Mesothelial cell of epicardium (in vitro differentiated cells): Measurements from ENCODE around the gene BCL11B. TPM values are rescaled to one million over a fixed set of nuclear protein-coding genes. Genes with fewer than 3 reads are reported as not detected.

Experiments
- DNase-seq, 2 experiments: peaks; one replicate each; pipeline ENCODE4 v3.0.0; 2021; ENCODE audit warnings: low spot score in 2 of 2; ENCODE audit not compliant: unreplicated experiment in 2 of 2
- H3K27ac Mint-ChIP-seq: 2 replicates; pipeline ENCODE4 v1.8.0; 2021; ENCODE audit warnings: mixed read lengths
- H3K27me3 Mint-ChIP-seq: 2 replicates; pipeline ENCODE4 v1.8.0; 2021; ENCODE audit warnings: low read depth, mixed read lengths
- H3K36me3 Mint-ChIP-seq: 2 replicates; pipeline ENCODE4 v1.8.0; 2021; ENCODE audit warnings: mixed read lengths
- H3K4me1 Mint-ChIP-seq: 2 replicates; pipeline ENCODE4 v1.8.0; 2021; ENCODE audit warnings: mixed read lengths
- H3K4me3 Mint-ChIP-seq: 2 replicates; pipeline ENCODE4 v1.8.0; 2021; ENCODE audit warnings: mild to moderate bottlenecking, moderate library complexity, mixed read lengths
- H3K9me3 Mint-ChIP-seq: 2 replicates; pipeline ENCODE4 v1.8.0; 2021; ENCODE audit warnings: mixed read lengths
- CTCF ChIP-seq: fragments of 200-600 bp; sonication (generic); IDR thresholded peaks from one replicate; pipeline ENCODE4 v1.5.0; 2021; ENCODE audit warnings: antibody characterized with exemption; ENCODE audit not compliant: unreplicated experiment
- total RNA-seq: library from RNA; stranded (reverse); gene quantifications from 3 replicates; pipeline ENCODE4 v1.2.1, GENCODE V29; 2021

Gene BCL11B
- total RNA-seq, 1 donor from 2014 or later, result 11.8 TPM

DNA sequence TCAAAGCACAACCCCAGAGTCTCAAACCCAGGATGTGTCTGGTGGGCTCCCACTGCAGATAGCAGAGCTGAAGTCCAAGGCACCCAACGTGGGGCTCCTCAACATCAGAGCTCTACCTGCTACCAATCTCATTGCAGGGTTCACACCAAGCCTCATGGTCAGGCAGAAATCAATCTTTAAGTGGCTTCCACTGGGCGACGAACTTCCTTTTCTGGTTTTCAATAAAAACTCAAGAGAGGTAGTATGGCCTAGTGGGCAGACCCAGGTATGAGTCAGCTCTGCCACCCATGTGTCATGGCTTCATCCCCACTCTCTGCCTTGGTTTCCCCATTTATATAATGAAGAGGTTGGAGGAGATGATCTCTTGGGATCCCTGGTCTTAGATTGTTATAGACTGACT lies 47.0 kb downstream of the BCL11B start:
- Mint-ChIP-seq H3K4me3 (no peak overlapping the region), H3K27me3 (no peaks in the 10 kb centered on the region), H3K36me3 (no peaks in the 10 kb centered on the region), H3K4me1 (peaks cover 24% of the 10 kb centered on the region), H3K27ac (no peak overlapping the region), H3K9me3 (no peaks in the 10 kb centered on the region)
- TF ChIP-seq CTCF, result no peak
- DNase-seq, result no peak

DNA sequence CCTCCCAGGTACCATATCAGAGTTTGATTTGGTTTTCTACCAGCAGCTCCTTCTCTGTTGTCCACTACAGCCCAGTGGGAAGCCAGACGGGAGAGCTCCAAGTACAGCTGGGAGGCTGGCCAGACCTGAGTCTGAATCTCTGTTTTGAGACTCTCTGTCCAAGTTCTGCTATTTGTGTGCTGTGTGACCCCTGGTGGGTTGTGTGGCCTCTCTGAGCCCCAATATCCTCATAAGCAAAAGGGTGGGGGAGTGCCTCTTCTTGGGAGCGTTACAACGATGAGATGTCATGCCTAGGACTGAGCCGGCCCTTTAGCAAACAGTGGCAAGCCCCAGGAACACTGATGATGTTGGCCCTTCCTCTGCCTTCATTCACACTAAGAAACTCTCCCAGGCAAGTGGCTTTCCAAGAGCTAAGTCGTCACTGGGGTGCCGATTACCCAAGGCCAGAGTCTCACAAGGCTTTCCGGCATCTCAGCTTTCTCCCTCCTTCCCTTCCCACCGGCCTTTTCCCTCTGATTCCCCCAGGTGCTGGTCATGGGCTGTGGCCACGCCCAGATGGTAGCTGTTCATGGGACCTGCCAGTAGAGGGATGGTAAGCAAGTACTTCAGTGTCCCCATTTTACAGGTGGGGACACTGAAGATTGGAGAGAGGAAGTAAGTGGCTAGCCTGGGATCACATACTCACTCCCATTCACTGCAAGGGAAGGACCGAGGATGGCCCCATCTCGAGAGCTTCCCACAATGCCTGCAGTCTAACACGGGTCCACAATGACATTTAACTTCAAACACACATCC lies 47.7 kb downstream of the BCL11B start:
- no peaks in the 10 kb centered on the region for H3K27me3 Mint-ChIP-seq
- no peak for DNase-seq
- H3K36me3 Mint-ChIP-seq, result no peaks in the 10 kb centered on the region

DNA sequence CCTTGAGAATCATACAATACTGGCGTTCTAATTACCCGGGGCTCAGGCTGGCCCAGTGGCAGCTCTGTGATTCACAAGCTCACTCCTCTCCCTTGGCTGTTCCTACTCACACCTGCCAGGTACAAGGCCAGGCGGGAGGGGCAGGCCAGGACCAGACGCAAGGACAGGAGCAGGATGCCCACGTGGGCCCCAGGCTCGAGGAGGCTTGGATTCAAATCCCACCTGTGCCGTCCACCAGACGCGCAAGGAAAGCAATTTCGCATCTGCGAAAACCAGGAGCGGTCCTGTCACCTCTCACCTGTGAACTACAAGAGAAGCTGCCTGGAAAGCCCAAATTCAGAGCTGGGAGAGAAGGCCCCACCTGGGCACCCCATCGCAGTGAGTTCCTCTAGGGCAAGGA lies 50.6 kb downstream of the BCL11B start:
- Mint-ChIP-seq H3K4me1 (peaks cover 26% of the 10 kb centered on the region), H3K4me3 (no peak overlapping the region), H3K27me3 (no peaks in the 10 kb centered on the region), H3K27ac (no peak overlapping the region), H3K36me3 (no peaks in the 10 kb centered on the region), H3K9me3 (no peaks in the 10 kb centered on the region)
- no peak for DNase-seq
- TF ChIP-seq CTCF, result no peak

More for the DNA sequence above, 47.7 kb downstream of the BCL11B start:
- H3K27ac Mint-ChIP-seq, result no peak overlapping the region
- no peaks in the 10 kb centered on the region for H3K9me3 Mint-ChIP-seq
- peaks cover 19% of the 10 kb centered on the region for H3K4me1 Mint-ChIP-seq
- H3K4me3 Mint-ChIP-seq, result no peak overlapping the region
- no peak for TF ChIP-seq CTCF

DNA sequence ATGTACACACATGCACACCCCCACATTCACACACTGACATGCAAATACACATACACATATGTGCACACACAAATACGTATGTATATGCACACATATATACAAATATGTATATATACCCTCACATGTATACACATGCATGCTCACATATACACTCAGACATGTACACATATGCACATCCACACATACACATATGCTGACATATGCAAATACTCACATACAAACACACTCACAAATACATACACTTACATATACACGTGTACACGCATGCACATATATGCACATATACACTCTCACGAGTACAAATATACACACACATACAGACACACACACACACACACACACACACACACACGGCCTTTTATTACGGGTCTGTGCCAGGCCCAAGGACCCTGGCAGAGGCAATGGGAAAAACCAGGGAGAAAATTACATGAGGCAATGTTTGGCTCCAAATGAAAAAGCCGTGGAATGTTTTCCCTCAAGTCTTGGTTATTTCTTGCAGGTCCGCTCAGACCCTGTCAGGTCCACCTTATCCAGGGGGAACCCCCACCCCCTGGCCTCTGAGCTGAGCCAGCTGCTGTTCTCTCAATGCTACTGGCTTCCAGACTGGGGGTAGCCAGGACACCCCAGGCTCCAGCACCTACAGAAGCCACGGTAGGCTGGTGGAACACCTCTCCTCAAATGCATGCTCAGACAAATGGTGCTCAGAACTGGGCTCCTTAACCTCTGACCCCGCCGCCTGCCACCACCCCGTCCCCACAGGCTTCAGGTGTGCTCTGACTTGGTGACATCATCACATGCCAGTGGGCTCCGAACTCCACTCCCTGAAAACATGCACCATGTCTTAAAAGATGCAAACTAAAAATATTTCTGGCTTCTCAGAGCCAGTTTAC lies 54.7 kb downstream of the BCL11B start:
- Mint-ChIP-seq H3K4me3 (no peak overlapping the region), H3K27me3 (no peaks in the 10 kb centered on the region), H3K9me3 (no peaks in the 10 kb centered on the region), H3K27ac (no peak overlapping the region), H3K36me3 (no peaks in the 10 kb centered on the region), H3K4me1 (peaks cover 25% of the 10 kb centered on the region)
- no peak for DNase-seq
- TF ChIP-seq CTCF, result no peak

DNA sequence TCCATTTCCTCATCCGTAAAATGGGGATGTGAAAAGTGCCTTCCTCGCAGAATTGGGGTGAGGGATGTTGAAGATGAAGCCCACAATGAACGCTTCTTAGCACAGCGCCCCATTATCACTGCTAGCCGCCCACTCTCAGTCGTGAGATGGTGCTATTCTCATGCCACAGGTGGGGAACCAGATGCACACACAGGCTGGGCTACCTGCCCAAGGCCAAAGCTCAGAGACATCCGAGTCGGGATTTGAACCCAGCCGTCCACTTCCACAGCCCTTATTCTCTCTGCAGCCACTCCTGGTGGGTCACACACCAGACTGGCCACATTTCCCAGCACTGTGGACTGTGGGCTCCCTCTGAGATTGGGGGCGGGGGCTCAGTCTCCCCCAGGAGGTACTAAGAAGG lies 55.8 kb downstream of the BCL11B start:
- H3K4me3 Mint-ChIP-seq, result no peak overlapping the region

More for the DNA sequence above, 55.8 kb downstream of the BCL11B start:
- Mint-ChIP-seq H3K36me3 (no peaks in the 10 kb centered on the region), H3K4me1 (peaks cover 25% of the 10 kb centered on the region), H3K27ac (no peak overlapping the region), H3K9me3 (no peaks in the 10 kb centered on the region), H3K27me3 (no peaks in the 10 kb centered on the region)
- no peak for TF ChIP-seq CTCF
- DNase-seq, result no peak
